A549 (cell line): ENCODE measurements around the gene RHOBTB1. TPM values are rescaled to one million over a fixed set of nuclear protein-coding genes. Genes with fewer than 3 reads are reported as not detected.

ENCODE experiments used
- ATAC-seq, 2 experiments: fragments of 200-7000 bp in 1 of 2; fragments of >200 bp in 1 of 2; cut with Nextera tagmentation in 1 of 2; cut with Tn5 transposase in 1 of 2; 3 replicates each; pipeline versions ENCODE4 v1.8.0 to v1.9.1; 2018 to 2020; ENCODE audit warnings: mild to moderate bottlenecking in 1 of 2, moderate library complexity in 1 of 2
- CTCF ChIA-PET: fragments of 300-600 bp; sonication (Branson Sonifier 250); formaldehyde crosslinking; extraction: SDS; loops from one replicate; lab custom pipeline; 2021; ENCODE audit warnings: antibody characterized with exemption, inconsistent platforms; lab: Yijun Ruan, JAX
- POLR2A ChIA-PET: fragments of 350-600 bp; formaldehyde crosslinking; extraction: SDS; loops from one replicate; lab custom pipeline; 2021; ENCODE audit warnings: antibody characterized with exemption, inconsistent platforms; lab: Yijun Ruan, JAX
- DNase-seq, 2 experiments: peaks; one replicate each; pipeline versions ENCODE4 v3.0.0 to v3.0.0-alpha.2; 2011 to 2016; ENCODE audit warnings: low read depth in 1 of 2, low spot score in 1 of 2
- FAIRE-seq: peaks from 2 replicates; lab custom pipeline; 2011; peaks lifted over from hg19 to GRCh38; lab: Jason Lieb, UNC
- H3K27ac ChIP-seq, 2 experiments: fragments of >200 bp; sonication (Bioruptor Twin); formaldehyde crosslinking; 3 replicates each; pipeline ENCODE4 v1.5.1; 2016 to 2017
- H3K4me1 ChIP-seq: fragments of >200 bp; sonication (Bioruptor Twin); formaldehyde crosslinking; 3 replicates; pipeline ENCODE4 v1.6.1; 2016
- H3K4me2 ChIP-seq: fragments of >200 bp; sonication (Bioruptor Twin); formaldehyde crosslinking; 3 replicates; pipeline ENCODE4 v1.6.1; 2016
- H3K4me3 ChIP-seq: fragments of >200 bp; sonication (Bioruptor Twin); formaldehyde crosslinking; 3 replicates; pipeline ENCODE4 v1.5.1; 2016
- H3K9me3 ChIP-seq: fragments of >200 bp; sonication (Bioruptor Twin); formaldehyde crosslinking; 3 replicates; pipeline ENCODE4 v1.6.1; 2016
- BCL3 ChIP-seq: fragments of >200 bp; sonication (Bioruptor Twin); formaldehyde crosslinking; IDR thresholded peaks from 3 replicates; pipeline ENCODE4 v1.6.1; 2016
- CEBPB ChIP-seq, 2 experiments: fragments of >200 bp in 1 of 2; sonication (Bioruptor Twin) in 1 of 2; formaldehyde crosslinking in 1 of 2; IDR thresholded peaks; 2 replicates each; pipeline ENCODE4 v1.6.1; 2012 to 2016
- CTCF ChIP-seq: fragments of >200 bp; sonication (Bioruptor Twin); formaldehyde crosslinking; IDR thresholded peaks from 3 replicates; pipeline ENCODE4 v1.5.1; 2016
- EP300 ChIP-seq, 2 experiments: fragments of >200 bp; sonication (Bioruptor Twin); formaldehyde crosslinking; IDR thresholded peaks; 2 replicates in 1 of 2; 3 replicates in 1 of 2; pipeline ENCODE4 v1.6.1; 2016 to 2017
- ESRRA ChIP-seq: fragments of 150-350 bp; IDR thresholded peaks from 2 replicates; pipeline ENCODE4 v1.6.1; 2014; ENCODE audit warnings: mild to moderate bottlenecking, low read length, borderline replicate concordance
- FOSB ChIP-seq: fragments of 250-450 bp; sonication (Bioruptor Pico); IDR thresholded peaks from 2 replicates; pipeline ENCODE4 v1.5.0; 2020; ENCODE audit warnings: mild to moderate bottlenecking, moderate library complexity
- FOSL2 ChIP-seq, 2 experiments: fragments of 450-650 bp in 1 of 2; fragments of >200 bp in 1 of 2; sonication (Bioruptor Twin) in 1 of 2; formaldehyde crosslinking; IDR thresholded peaks; 2 replicates each; pipeline versions ENCODE4 v1.5.0 to v1.6.1; 2016 to 2020; ENCODE audit warnings: mild to moderate bottlenecking in 1 of 2, moderate library complexity in 1 of 2
- FOXS1 ChIP-seq: fragments of 250-450 bp; sonication (Bioruptor Pico); IDR thresholded peaks from 2 replicates; pipeline ENCODE4 v1.5.0; 2020; ENCODE audit warnings: mild to moderate bottlenecking, moderate library complexity
- HEYL ChIP-seq: fragments of 250-450 bp; sonication (Bioruptor Pico); IDR thresholded peaks from 2 replicates; pipeline ENCODE4 v1.8.0; 2021; ENCODE audit warnings: mild to moderate bottlenecking, moderate library complexity
- JUNB ChIP-seq: fragments of >200 bp; sonication (Bioruptor Twin); formaldehyde crosslinking; IDR thresholded peaks from 2 replicates; pipeline ENCODE4 v1.6.1; 2016
- MYC ChIP-seq: IDR thresholded peaks from 2 replicates; pipeline ENCODE4 v1.6.1; 2012; ENCODE audit warnings: mild to moderate bottlenecking, inconsistent platforms, low read length, improper control_type of control experiment, borderline replicate concordance
- NPAS2 ChIP-seq: fragments of 250-450 bp; sonication (Bioruptor Pico); IDR thresholded peaks from 2 replicates; pipeline ENCODE4 v1.8.0; 2022; ENCODE audit warnings: mild to moderate bottlenecking, moderate library complexity, borderline replicate concordance
- NR3C1 ChIP-seq: fragments of >200 bp; sonication (Bioruptor Twin); formaldehyde crosslinking; IDR thresholded peaks from 3 replicates; pipeline ENCODE4 v1.6.1; 2017
- RAD21 ChIP-seq, 2 experiments: fragments of >200 bp in 1 of 2; sonication (Bioruptor Twin) in 1 of 2; formaldehyde crosslinking in 1 of 2; IDR thresholded peaks in 1 of 2; conservative IDR thresholded peaks in 1 of 2; 2 replicates in 1 of 2; 3 replicates in 1 of 2; pipeline ENCODE4 v1.6.1; 2012 to 2018; ENCODE audit warnings: inconsistent platforms in 1 of 2
- REST ChIP-seq: fragments of 200-600 bp; sonication (generic); IDR thresholded peaks from 2 replicates; pipeline ENCODE4 v1.6.1; 2016; ENCODE audit warnings: antibody characterized with exemption, mild to moderate bottlenecking, moderate library complexity
- SREBF2 ChIP-seq: fragments of 450-650 bp; IDR thresholded peaks from 2 replicates; pipeline ENCODE4 v1.6.1; 2014; ENCODE audit warnings: mild to moderate bottlenecking, moderate library complexity
- WGBS: methylation state at CpG from one replicate; pipeline ENCODE4 v1.1.6; 2017; ENCODE audit errors: missing lambda C conversion rate; 5-methylcytosine and 5-hydroxymethylcytosine counted together
- polyA plus RNA-seq, 4 experiments: library from polyadenylated mRNA; depleted of rRNA in 3 of 4; stranded (reverse); fragments of >200 nt; fragmentation: RNase III in 1 of 4; extraction: RNeasy Plus Mini Kit Qiagen cat#74134 plus additional on column Dnase treatment in 1 of 4; gene quantifications; 2 replicates in 3 of 4; 3 replicates in 1 of 4; pipeline ENCODE4 v1.2.3, GENCODE V29; 2011 to 2017
- TF ChIP-seq, protein P1 (sequence below): IDR thresholded peaks from 2 replicates; pipeline ENCODE4 v1.6.1; 2012
- TF ChIP-seq, protein P2 (sequence below): fragments of 450-650 bp; IDR thresholded peaks from 2 replicates; pipeline ENCODE4 v1.6.1; 2014; ENCODE audit warnings: antibody characterized with exemption

Gene RHOBTB1
- polyA plus RNA-seq, 2 of the 4 experiments (the other 2 are of a cell fraction), result 6.6 to 24.7 TPM

DNA sequence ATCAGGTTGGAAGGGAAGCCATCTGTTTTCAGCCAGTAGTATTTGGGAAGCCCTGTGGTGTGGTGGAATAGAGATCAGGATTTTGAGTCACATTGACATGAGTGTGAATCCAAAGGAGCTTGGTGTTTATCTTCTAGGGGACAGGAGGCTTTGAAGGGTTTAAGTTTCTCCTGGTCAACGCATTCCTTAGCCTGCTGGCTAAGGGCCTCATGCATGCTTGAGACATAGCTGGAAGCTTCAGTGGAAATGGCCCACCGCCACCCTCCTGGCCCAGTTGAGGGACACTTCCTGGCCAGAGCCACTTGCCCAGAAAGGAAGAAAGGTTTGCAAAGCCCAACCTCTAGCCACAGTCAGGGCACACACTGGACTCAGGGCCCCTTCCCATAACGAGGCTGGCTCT is 94.8 kb downstream of the RHOBTB1 start:
- DNase-seq (no peak), FAIRE-seq (no peak), ATAC-seq (no peak)
- no peak overlapping the region for H3K27ac ChIP-seq
- TF ChIP-seq CEBPB (IDR thresholded peaks at IDR 0.05), result no peak
- TF ChIP-seq NPAS2 (CRISPR knock-in tag), result no peak
- no peak for TF ChIP-seq REST
- no peak for TF ChIP-seq RAD21 (conservative IDR thresholded peaks at IDR 0.05 in 1 of 2, IDR thresholded peaks at IDR 0.05 in 1 of 2)
- no peak for TF ChIP-seq FOSB
- TF ChIP-seq FOSL2 (IDR thresholded peaks at IDR 0.05), result no peak
- TF ChIP-seq FOSL2 (CRISPR knock-in tag; IDR thresholded peaks at IDR 0.05), result no peak
- TF ChIP-seq, protein P1, sequence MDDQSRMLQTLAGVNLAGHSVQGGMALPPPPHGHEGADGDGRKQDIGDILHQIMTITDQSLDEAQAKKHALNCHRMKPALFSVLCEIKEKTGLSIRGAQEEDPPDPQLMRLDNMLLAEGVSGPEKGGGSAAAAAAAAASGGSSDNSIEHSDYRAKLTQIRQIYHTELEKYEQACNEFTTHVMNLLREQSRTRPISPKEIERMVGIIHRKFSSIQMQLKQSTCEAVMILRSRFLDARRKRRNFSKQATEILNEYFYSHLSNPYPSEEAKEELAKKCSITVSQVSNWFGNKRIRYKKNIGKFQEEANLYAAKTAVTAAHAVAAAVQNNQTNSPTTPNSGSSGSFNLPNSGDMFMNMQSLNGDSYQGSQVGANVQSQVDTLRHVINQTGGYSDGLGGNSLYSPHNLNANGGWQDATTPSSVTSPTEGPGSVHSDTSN, result no peak
- TF ChIP-seq NR3C1, result no peak
- no peak for TF ChIP-seq JUNB
- TF ChIP-seq ESRRA, result no peak
- TF ChIP-seq BCL3, result no peak
- TF ChIP-seq FOXS1 (CRISPR knock-in tag), result no peak
- TF ChIP-seq HEYL (CRISPR knock-in tag), result no peak
- TF ChIP-seq SREBF2, result no peak
- TF ChIP-seq, protein P2, sequence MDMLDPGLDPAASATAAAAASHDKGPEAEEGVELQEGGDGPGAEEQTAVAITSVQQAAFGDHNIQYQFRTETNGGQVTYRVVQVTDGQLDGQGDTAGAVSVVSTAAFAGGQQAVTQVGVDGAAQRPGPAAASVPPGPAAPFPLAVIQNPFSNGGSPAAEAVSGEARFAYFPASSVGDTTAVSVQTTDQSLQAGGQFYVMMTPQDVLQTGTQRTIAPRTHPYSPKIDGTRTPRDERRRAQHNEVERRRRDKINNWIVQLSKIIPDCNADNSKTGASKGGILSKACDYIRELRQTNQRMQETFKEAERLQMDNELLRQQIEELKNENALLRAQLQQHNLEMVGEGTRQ, result no peak
- no peak for TF ChIP-seq CTCF
- TF ChIP-seq MYC, result no peak
- TF ChIP-seq, all 56 proteins: peak for 0
- H3K9me3 ChIP-seq, result no peaks in the 10 kb centered on the region
- WGBS, result 64% methylated on average over 3 of the region's 3 CpGs
- CTCF ChIA-PET, result interaction anchor here (1.4 kb wide), 1 partner anchor 30 kb away, joined by 4 read pairs; no protein-coding TSS in a partner anchor
- H3K4me2 ChIP-seq, result no peak overlapping the region
- no peak overlapping the region for H3K4me3 ChIP-seq
- peaks cover 8% of the 10 kb centered on the region; the same call in 1 of the 3 replicates for H3K4me1 ChIP-seq
- POLR2A ChIA-PET, result no interaction called here

DNA sequence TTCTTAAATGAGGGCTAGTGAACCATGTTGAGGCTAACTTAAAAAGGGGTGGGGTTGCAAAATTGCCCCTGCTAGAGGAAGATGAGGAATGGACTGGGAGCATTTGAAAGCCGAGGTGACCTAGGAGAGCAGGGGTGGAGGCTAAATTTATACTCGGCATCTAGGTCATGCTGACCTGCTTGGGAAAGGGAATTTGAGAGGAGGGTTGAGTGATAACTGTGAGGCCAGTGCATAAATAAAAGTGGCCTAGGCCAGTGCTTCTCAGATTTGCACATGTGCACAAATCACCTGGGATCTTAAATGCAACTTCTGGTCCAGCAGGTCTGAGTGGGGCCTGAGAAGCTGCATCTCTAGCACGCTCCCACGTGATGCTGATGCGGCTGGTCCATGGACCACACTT is 95.3 kb downstream of the RHOBTB1 start:
- CTCF ChIA-PET, result interaction anchor here (1.4 kb wide), 1 partner anchor 29 kb away, joined by 4 read pairs; no protein-coding TSS in a partner anchor
- no peak for ATAC-seq
- TF ChIP-seq EP300 (IDR thresholded peaks at IDR 0.05) (no peak), BCL3 (no peak), JUNB (no peak), ESRRA (no peak)
- TF ChIP-seq, all 56 proteins: peak for 0
- H3K4me1 ChIP-seq, result peaks cover 8% of the 10 kb centered on the region; the same call in 1 of the 3 replicates
- FAIRE-seq (no peak), DNase-seq (no peak)
- H3K27ac ChIP-seq, result peak overlapping the region in 1 of 2 experiments; percentile 9; a peak in 1 of 6 replicates
- WGBS, result 89% methylated on average over 5 of the region's 5 CpGs
- no peak overlapping the region for H3K4me2 ChIP-seq
- POLR2A ChIA-PET, result no interaction called here
- no peaks in the 10 kb centered on the region for H3K9me3 ChIP-seq
- H3K4me3 ChIP-seq, result no peak overlapping the region
